HuH-7 (cell line): Measurements from ENCODE around the gene RGS6.

ENCODE experiments used
- DNase-seq: peaks from one replicate; pipeline ENCODE4 v3.0.0; 2011; ENCODE audit warnings: low spot score

The RGS6 gene

GRCh38 chr14:72081137-72081536, 148.9 kb downstream of the RGS6 start:
- DNase-seq = no peak

GRCh38 chr14:72084935-72085334, 152.7 kb downstream of the RGS6 start:
- no peak for DNase-seq

- no peak for DNase-seq
These were observed 157.4 kb downstream of the RGS6 start for GRCh38 chr14:72089625-72090024.

GRCh38 chr14:72094844-72095582, 162.8 kb downstream of the RGS6 start:
- no peak for DNase-seq

GRCh38 chr14:72097173-72097783, 165.0 kb downstream of the RGS6 start:
- DNase-seq = no peak

- no peak for DNase-seq
These were observed 166.0 kb downstream of the RGS6 start for GRCh38 chr14:72098210-72098609.

GRCh38 chr14:72099566-72099965, 167.3 kb downstream of the RGS6 start:
- DNase-seq = no peak

GRCh38 chr14:72104011-72104613, 171.9 kb downstream of the RGS6 start:
- DNase-seq = peak; percentile 15

- DNase-seq = no peak
These were observed 179.7 kb downstream of the RGS6 start for GRCh38 chr14:72111911-72112310.

GRCh38 chr14:72118841-72119240, 186.6 kb downstream of the RGS6 start:
- DNase-seq = no peak

GRCh38 chr14:72120315-72120714, 188.1 kb downstream of the RGS6 start:
- DNase-seq = no peak

GRCh38 chr14:72123755-72124154, 191.5 kb downstream of the RGS6 start:
- no peak for DNase-seq

GRCh38 chr14:72124171-72124570, 191.9 kb downstream of the RGS6 start:
- DNase-seq = no peak

GRCh38 chr14:72126091-72126490, 193.9 kb downstream of the RGS6 start:
- no peak for DNase-seq

- no peak for DNase-seq
These were observed 194.3 kb downstream of the RGS6 start for GRCh38 chr14:72126561-72126960.

- no peak for DNase-seq
These were observed 196.4 kb downstream of the RGS6 start for GRCh38 chr14:72128629-72129028.

- no peak for DNase-seq
These were observed 197.1 kb downstream of the RGS6 start for GRCh38 chr14:72129291-72129690.

- DNase-seq = no peak
These were observed 208.9 kb downstream of the RGS6 start for GRCh38 chr14:72141084-72141483.

GRCh38 chr14:72142328-72142727, 210.1 kb downstream of the RGS6 start:
- DNase-seq = no peak

- no peak for DNase-seq
These were observed 214.0 kb downstream of the RGS6 start for GRCh38 chr14:72146241-72146640.

- DNase-seq = no peak
These were observed 222.6 kb downstream of the RGS6 start for GRCh38 chr14:72154645-72155378.

GRCh38 chr14:72155379-72155993, 223.3 kb downstream of the RGS6 start:
- DNase-seq = no peak
